Measurements from ENCODE around the gene SLC26A2.

GRCh38 chr5:150013931-150014330, 53.4 kb downstream of the SLC26A2 start:
- no peak for TF ChIP-seq POLR2AphosphoS2 (IDR thresholded peaks at IDR 0.05; ENCODE audit: low read depth, low read length)
- no peak for TF ChIP-seq BCL3 (IDR thresholded peaks at IDR 0.05; ENCODE audit: borderline replicate concordance, insufficient read depth, low read depth, low read length, poor library complexity, severe bottlenecking)
- no peak for TF ChIP-seq CTCF (IDR thresholded peaks at IDR 0.05 in 2 of 3, conservative IDR thresholded peaks at IDR 0.05 in 1 of 3; ENCODE audit: control insufficient read depth in 2 of 3, extremely low read depth in 1 of 3, insufficient read depth in 1 of 3, low read depth in 3 of 3, low read length in 3 of 3)
- no peak for TF ChIP-seq ATF3 (IDR thresholded peaks at IDR 0.05; ENCODE audit: borderline replicate concordance, extremely low read depth, low read depth, low read length)
- TF ChIP-seq YY1 (IDR thresholded peaks at IDR 0.05; ENCODE audit: low read depth, low read length), result no peak
- TF ChIP-seq CEBPB (IDR thresholded peaks at IDR 0.05; ENCODE audit: borderline replicate concordance in 1 of 2, low read depth in 2 of 2, low read length in 2 of 2), result no peak
- no peak for TF ChIP-seq SMAD5 (IDR thresholded peaks at IDR 0.05; ENCODE audit: low read depth)
- TF ChIP-seq SP1 (IDR thresholded peaks at IDR 0.05; ENCODE audit: low read depth, low read length), result no peak
- no peak for TF ChIP-seq POLR2AphosphoS5 (IDR thresholded peaks at IDR 0.05; ENCODE audit: low read length)
- no peak for TF ChIP-seq ATF2 (IDR thresholded peaks at IDR 0.05; ENCODE audit: low read length)
- no peak for TF ChIP-seq BHLHE40 (IDR thresholded peaks at IDR 0.05; ENCODE audit: borderline replicate concordance in 1 of 2, low read depth in 2 of 2, low read length in 1 of 2)
- TF ChIP-seq BRCA1 (IDR thresholded peaks at IDR 0.05; ENCODE audit: low read depth, low read length), result no peak
- no peak for TF ChIP-seq MXI1 (IDR thresholded peaks at IDR 0.05; ENCODE audit: low read depth, low read length)
